HCT116 (cell line): ENCODE data around the gene JAM3. TPM values are rescaled to one million over a fixed set of nuclear protein-coding genes. Genes with fewer than 3 reads are reported as not detected.

Source experiments
- ATAC-seq: fragments of 200-7000 bp; cut with Tn5 transposase; 2 replicates; pipeline ENCODE4 v1.9.1; 2020; ENCODE audit warnings: mild to moderate bottlenecking, moderate library complexity
- BruUV-seq: library from RNA; stranded (reverse); fragments of 400-500 nt; replicated peaks from 2 replicates; lab custom pipeline; 2021; lab: Mats Ljungman, UMichigan
- CTCF ChIA-PET: fragments of 300-600 bp; sonication (Branson Sonifier 250); formaldehyde crosslinking; loops from one replicate; lab custom pipeline; 2021; ENCODE audit warnings: antibody characterized with exemption; lab: Charles Lee
- POLR2A ChIA-PET: fragments of 300-600, 350-600 bp; sonication (Branson Sonifier 250); formaldehyde crosslinking; loops from one replicate; lab custom pipeline; 2021; ENCODE audit warnings: antibody characterized with exemption; lab: Charles Lee
- RAD21 ChIA-PET, 2 experiments: fragments of 300-600 bp; sonication (Branson Sonifier 250); formaldehyde crosslinking; loops; one replicate each; lab custom pipeline; 2023; ENCODE audit warnings: low total read pairs in 2 of 2; ENCODE audit not compliant: uncharacterized antibody in 2 of 2, unreplicated experiment in 2 of 2, low non-redundant PET in 1 of 2; lab: Charles Lee
- DNase-seq: peaks from one replicate; pipeline ENCODE4 v3.0.0-alpha.2; 2010; ENCODE audit warnings: low read depth, low spot score
- H2AFZ ChIP-seq: fragments of 200-600 bp; shearing (Covaris generic), sonication (generic); 2 replicates; pipeline ENCODE4 v1.6.1; 2017; ENCODE audit warnings: low read depth, mixed run types, mixed read lengths, antibody characterized with exemption, low read length; ENCODE audit not compliant: poor library complexity, severe bottlenecking
- H3K27ac ChIP-seq: 2 replicates; pipeline ENCODE4 v1.5.1; 2012; ENCODE audit warnings: low read depth, low read length
- H3K27me3 ChIP-seq: fragments of 200-600 bp; sonication (generic); 2 replicates; pipeline ENCODE4 v1.6.1; 2016; ENCODE audit warnings: mixed run types, low read length, mixed read lengths; ENCODE audit not compliant: insufficient read depth
- H3K36me3 ChIP-seq, 2 experiments: fragments of 200-500 bp in 1 of 2; fragments of 200-600 bp in 1 of 2; sonication (Bioruptor generic) in 1 of 2; sonication (generic) in 1 of 2; 2 replicates each; pipeline versions ENCODE4 v1.5.1 to v1.6.1; 2014 to 2016; ENCODE audit warnings: low read length in 2 of 2, inconsistent platforms in 1 of 2, mixed read lengths in 1 of 2, mixed run types in 1 of 2; ENCODE audit not compliant: insufficient read depth in 2 of 2, control insufficient read depth in 1 of 2
- H3K4me1 ChIP-seq, 2 experiments: fragments of 200-600 bp in 1 of 2; sonication (generic) in 1 of 2; 2 replicates each; pipeline versions ENCODE4 v1.5.1 to v1.6.1; 2012 to 2017; ENCODE audit warnings: low read length in 2 of 2, inconsistent platforms in 1 of 2, mild to moderate bottlenecking in 1 of 2, mixed read lengths in 1 of 2, mixed run types in 1 of 2, moderate library complexity in 1 of 2; ENCODE audit not compliant: insufficient read depth in 2 of 2, control insufficient read depth in 1 of 2
- H3K4me2 ChIP-seq: fragments of 200-600 bp; sonication (generic); 2 replicates; pipeline ENCODE4 v1.6.1; 2017; ENCODE audit warnings: mixed run types, low read length, mixed read lengths
- H3K4me3 ChIP-seq, 2 experiments: fragments of 200-600 bp in 1 of 2; sonication (generic) in 1 of 2; replicated peaks in 1 of 2; 2 replicates each; pipeline ENCODE4 v1.5.1; 2011 to 2016; ENCODE audit warnings: low read length in 2 of 2, control low read depth in 1 of 2, low read depth in 1 of 2, mild to moderate bottlenecking in 1 of 2, mixed read lengths in 1 of 2, mixed run types in 1 of 2
- H3K79me2 ChIP-seq: fragments of 200-600 bp; sonication (generic); 2 replicates; pipeline ENCODE4 v1.6.1; 2017; ENCODE audit warnings: mild to moderate bottlenecking, mixed run types, low read length, moderate library complexity, mixed read lengths; ENCODE audit not compliant: insufficient read depth
- H3K9ac ChIP-seq: fragments of 200-600 bp; sonication (generic); 2 replicates; pipeline ENCODE4 v1.6.1; 2016; ENCODE audit warnings: low read length, mixed read lengths
- H3K9me2 ChIP-seq: fragments of 200-600 bp; sonication (generic), shearing (Covaris generic); 2 replicates; pipeline ENCODE4 v1.6.1; 2017; ENCODE audit warnings: mixed run types, mild to moderate bottlenecking, moderate library complexity; ENCODE audit not compliant: insufficient read depth
- H3K9me3 ChIP-seq, 2 experiments: fragments of 200-500 bp in 1 of 2; fragments of 200-600 bp in 1 of 2; sonication (Bioruptor generic) in 1 of 2; sonication (generic) in 1 of 2; 2 replicates each; pipeline ENCODE4 v1.6.1; 2014 to 2017; ENCODE audit warnings: low read length in 2 of 2, mixed read lengths in 2 of 2, inconsistent platforms in 1 of 2, low read depth in 1 of 2, mild to moderate bottlenecking in 1 of 2, mixed run types in 1 of 2, moderate library complexity in 1 of 2; ENCODE audit not compliant: control insufficient read depth in 1 of 2, insufficient read depth in 1 of 2
- H4K20me1 ChIP-seq: fragments of 200-600 bp; sonication (generic), shearing (Covaris generic); 2 replicates; pipeline ENCODE4 v1.6.1; 2017; ENCODE audit warnings: mixed run types, mild to moderate bottlenecking, moderate library complexity; ENCODE audit not compliant: insufficient read depth
- CBX3 ChIP-seq: IDR thresholded peaks from 2 replicates; pipeline ENCODE4 v1.6.1; 2012; ENCODE audit warnings: low read depth
- EGR1 ChIP-seq: IDR thresholded peaks from 2 replicates; pipeline ENCODE4 v1.6.1; 2012; ENCODE audit warnings: low read depth
- JUND ChIP-seq: IDR thresholded peaks from 2 replicates; pipeline ENCODE4 v1.6.1; 2012
- RAD21 ChIP-seq: IDR thresholded peaks from 2 replicates; pipeline ENCODE4 v1.6.1; 2012; ENCODE audit warnings: low read depth, mild to moderate bottlenecking
- REST ChIP-seq: IDR thresholded peaks from 2 replicates; pipeline ENCODE4 v1.6.1; 2012; ENCODE audit warnings: low read depth
- SIN3A ChIP-seq: IDR thresholded peaks from 2 replicates; pipeline ENCODE4 v1.6.1; 2012; ENCODE audit warnings: low read depth
- SP1 ChIP-seq: IDR thresholded peaks from 2 replicates; pipeline ENCODE4 v1.6.1; 2012; ENCODE audit warnings: low read depth
- SRF ChIP-seq: IDR thresholded peaks from 2 replicates; pipeline ENCODE4 v1.6.1; 2012; ENCODE audit warnings: low read depth
- TCF7L2 ChIP-seq: IDR thresholded peaks from 2 replicates; pipeline ENCODE4 v1.7.0; 2011; ENCODE audit warnings: borderline replicate concordance, inconsistent platforms; ENCODE audit not compliant: insufficient read depth, insufficient read length; ENCODE audit errors: extremely low read depth
- intact Hi-C: fragments of 100-400 bp; cut with micrococcal nuclease; formaldehyde crosslinking; loops from 2 replicates; pipeline ENCODE4 v1.10.0; 2022
- total RNA-seq: library from RNA; stranded (reverse); gene quantifications from one replicate; pipeline ENCODE4 v1.2.1, GENCODE V29; 2021; ENCODE audit not compliant: unreplicated experiment
- TF ChIP-seq, protein P1 (sequence below): IDR thresholded peaks from 2 replicates; pipeline ENCODE4 v1.6.1; 2011; ENCODE audit warnings: mild to moderate bottlenecking, low read length, moderate library complexity; ENCODE audit not compliant: insufficient replicate concordance; ENCODE audit errors: extremely low read depth

Gene JAM3
- total RNA-seq, 1 experiment from 2014 or later = 0.25 TPM

DNA sequence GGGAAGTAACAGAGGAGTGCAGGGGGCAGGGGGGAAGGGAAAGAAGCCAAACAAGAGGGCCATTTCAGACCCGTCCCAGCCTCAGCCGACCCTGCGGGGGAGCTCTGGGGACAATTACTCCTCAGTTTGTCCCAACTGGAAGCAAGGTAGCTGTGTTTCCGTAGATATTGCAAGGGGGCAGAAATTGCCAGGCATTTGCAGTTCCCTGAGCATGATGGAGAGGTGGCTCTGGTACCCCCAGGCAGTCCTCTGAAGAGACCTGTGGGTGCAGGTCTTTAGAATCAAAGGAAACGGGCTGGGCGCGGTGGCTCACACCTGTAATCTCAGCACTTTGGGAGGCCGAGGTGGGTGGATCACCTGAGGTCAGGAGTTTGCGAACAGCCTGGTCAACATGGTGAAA is 13.8 kb upstream of the JAM3 start:
- Histone ChIP-seq H2AFZ (no peak overlapping the region), H3K27me3 (0 out of 2 replicates have a peak, but pooled peaks cover 2% of the 10 kb centered on the region), H3K4me3 (no peak overlapping the region), H3K4me2 (no peak overlapping the region), H3K9ac (no peak overlapping the region), H3K27ac (no peak overlapping the region), H4K20me1 (no peaks in the 10 kb centered on the region), H3K9me2 (no peaks in the 10 kb centered on the region), H3K9me3 (no peaks in the 10 kb centered on the region), H3K4me1 (peaks cover 0 to 3% of the 10 kb centered on the region in 2 experiments; a peak in 1 of 4 replicates), H3K79me2 (no peaks in the 10 kb centered on the region), H3K36me3 (no peaks in the 10 kb centered on the region)
- intact Hi-C loops = no loop called here
- POLR2A ChIA-PET = no interaction called here
- TF ChIP-seq, protein P1, sequence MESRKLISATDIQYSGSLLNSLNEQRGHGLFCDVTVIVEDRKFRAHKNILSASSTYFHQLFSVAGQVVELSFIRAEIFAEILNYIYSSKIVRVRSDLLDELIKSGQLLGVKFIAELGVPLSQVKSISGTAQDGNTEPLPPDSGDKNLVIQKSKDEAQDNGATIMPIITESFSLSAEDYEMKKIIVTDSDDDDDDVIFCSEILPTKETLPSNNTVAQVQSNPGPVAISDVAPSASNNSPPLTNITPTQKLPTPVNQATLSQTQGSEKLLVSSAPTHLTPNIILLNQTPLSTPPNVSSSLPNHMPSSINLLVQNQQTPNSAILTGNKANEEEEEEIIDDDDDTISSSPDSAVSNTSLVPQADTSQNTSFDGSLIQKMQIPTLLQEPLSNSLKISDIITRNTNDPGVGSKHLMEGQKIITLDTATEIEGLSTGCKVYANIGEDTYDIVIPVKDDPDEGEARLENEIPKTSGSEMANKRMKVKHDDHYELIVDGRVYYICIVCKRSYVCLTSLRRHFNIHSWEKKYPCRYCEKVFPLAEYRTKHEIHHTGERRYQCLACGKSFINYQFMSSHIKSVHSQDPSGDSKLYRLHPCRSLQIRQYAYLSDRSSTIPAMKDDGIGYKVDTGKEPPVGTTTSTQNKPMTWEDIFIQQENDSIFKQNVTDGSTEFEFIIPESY = no peak
- TF ChIP-seq SP1 = no peak
- TF ChIP-seq SRF = no peak
- no peak for TF ChIP-seq JUND
- no peak for TF ChIP-seq REST
- no peak for TF ChIP-seq TCF7L2
- TF ChIP-seq SIN3A = no peak
- TF ChIP-seq EGR1 = no peak
- TF ChIP-seq RAD21 = no peak
- no peak for TF ChIP-seq CBX3
- ATAC-seq = no peak
- no TSS peak for BruUV-seq
- RAD21 ChIA-PET = no interaction called here
- DNase-seq = no peak
- CTCF ChIA-PET = no interaction called here
